ENCODE measurements around the gene EXOC3L4.

Gene EXOC3L4

DNA sequence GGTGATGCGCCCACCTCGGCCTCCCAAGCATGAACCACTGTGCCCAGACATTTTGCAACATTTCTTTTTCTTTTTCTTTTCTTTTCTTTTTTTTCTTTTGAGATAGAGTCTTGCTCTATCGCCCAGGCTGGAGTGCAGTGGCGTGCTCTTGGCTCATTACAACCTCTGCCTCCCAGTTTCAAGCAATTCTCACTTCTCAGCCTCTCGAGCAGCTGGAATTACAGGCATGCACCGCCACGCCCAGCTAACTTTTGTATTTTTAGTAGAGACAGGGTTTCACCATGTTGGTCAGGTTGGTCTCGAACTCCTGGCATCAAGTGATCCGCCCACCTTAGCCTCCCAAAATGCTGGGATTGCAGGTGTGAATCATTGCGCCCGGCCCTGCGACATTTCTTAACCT is 29.5 kb upstream of the EXOC3L4 start:
- H3K4me1 Mint-ChIP-seq = peaks cover 5% of the 10 kb centered on the region
- H3K36me3 Mint-ChIP-seq = no peaks in the 10 kb centered on the region
- no peak for ATAC-seq (ENCODE audit: low read depth)
- peaks cover 2% of the 10 kb centered on the region for H3K27me3 Mint-ChIP-seq
- H3K4me3 Mint-ChIP-seq = no peak overlapping the region
- H3K27ac Mint-ChIP-seq = no peak overlapping the region
- DNase-seq (ENCODE audit: low spot score in 2 of 2) = no peak
- H3K9me3 Mint-ChIP-seq = no peaks in the 10 kb centered on the region

GRCh38 chr14:103065861-103066260 is 28.7 kb upstream of the EXOC3L4 start:
- Mint-ChIP-seq H3K27ac (no peak overlapping the region), H3K27me3 (peaks cover 2% of the 10 kb centered on the region), H3K4me3 (no peak overlapping the region), H3K36me3 (no peaks in the 10 kb centered on the region), H3K4me1 (peaks cover 5% of the 10 kb centered on the region), H3K9me3 (no peaks in the 10 kb centered on the region)
- no peak for DNase-seq (ENCODE audit: low spot score in 2 of 2)
- no peak for ATAC-seq (ENCODE audit: low read depth)

DNA sequence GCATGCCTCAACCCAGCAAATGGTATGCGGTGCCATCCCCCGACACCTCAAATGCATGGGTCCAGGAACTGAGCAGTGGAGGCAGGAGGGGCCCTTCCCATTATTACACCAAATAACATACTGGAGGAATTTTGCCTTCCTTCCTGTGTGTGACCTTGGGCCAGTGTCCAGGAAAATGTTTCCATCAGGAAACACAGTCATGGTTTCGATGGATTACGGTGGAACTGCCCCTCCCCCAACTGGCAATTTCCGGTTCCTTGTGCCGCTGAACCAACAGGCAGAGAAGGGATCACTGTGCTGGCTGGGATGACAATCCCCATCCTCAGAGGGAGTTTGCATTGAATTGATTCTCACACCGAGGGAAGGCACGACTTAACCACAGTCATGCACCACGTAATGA is 28.1 kb upstream of the EXOC3L4 start:
- peaks cover 2% of the 10 kb centered on the region for H3K27me3 Mint-ChIP-seq
- H3K4me1 Mint-ChIP-seq = peaks cover 5% of the 10 kb centered on the region
- no peak for DNase-seq (ENCODE audit: low spot score in 2 of 2)
- no peaks in the 10 kb centered on the region for H3K9me3 Mint-ChIP-seq
- H3K4me3 Mint-ChIP-seq = no peak overlapping the region
- no peak overlapping the region for H3K27ac Mint-ChIP-seq
- ATAC-seq (ENCODE audit: low read depth) = no peak
- H3K36me3 Mint-ChIP-seq = no peaks in the 10 kb centered on the region

- Mint-ChIP-seq H3K27ac (no peak overlapping the region), H3K27me3 (peaks cover 2% of the 10 kb centered on the region), H3K4me1 (peaks cover 3% of the 10 kb centered on the region), H3K9me3 (no peaks in the 10 kb centered on the region), H3K4me3 (no peak overlapping the region), H3K36me3 (no peaks in the 10 kb centered on the region)
- ATAC-seq (ENCODE audit: low read depth) = no peak
- DNase-seq (ENCODE audit: low spot score in 2 of 2) = no peak
These were observed 27.1 kb upstream of the EXOC3L4 start for GRCh38 chr14:103067231-103067954.

DNA sequence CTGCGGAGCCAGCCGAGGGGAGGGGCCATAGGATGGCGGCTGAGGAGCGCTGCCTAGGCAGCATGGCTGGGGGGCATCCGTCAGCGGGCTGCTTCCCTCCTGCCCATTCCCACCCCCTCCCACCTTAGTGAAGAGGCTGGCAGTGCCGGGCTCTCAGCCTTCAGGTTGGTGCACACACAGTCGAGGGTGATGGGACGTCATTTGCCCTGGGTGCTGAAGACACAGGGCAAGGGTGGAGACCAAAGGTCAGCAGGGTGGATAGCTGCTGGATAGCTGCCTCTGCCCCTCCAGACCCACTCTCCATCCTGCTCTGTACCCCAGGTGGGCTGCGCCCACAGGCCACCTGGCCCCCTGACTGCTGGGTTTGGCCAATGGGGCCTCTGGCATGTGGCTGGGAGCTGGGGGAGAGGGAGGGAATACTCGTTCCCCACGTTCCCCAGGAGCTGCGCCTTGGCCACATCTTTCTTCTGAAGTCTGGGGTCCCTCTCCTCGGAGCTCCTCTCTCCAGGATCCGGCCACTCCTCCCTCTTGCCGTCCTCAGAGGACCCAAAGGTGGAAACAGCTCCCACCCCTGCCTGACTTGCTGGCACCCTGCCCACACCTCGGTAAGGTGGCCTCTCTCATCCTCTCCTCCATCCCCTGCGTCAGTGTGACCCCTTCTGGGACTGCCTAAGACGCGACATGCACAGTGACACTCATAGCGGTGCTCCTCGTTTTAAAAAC is 26.0 kb upstream of the EXOC3L4 start:
- Mint-ChIP-seq H3K36me3 (no peaks in the 10 kb centered on the region), H3K27me3 (peaks cover 2% of the 10 kb centered on the region), H3K9me3 (no peaks in the 10 kb centered on the region), H3K4me3 (no peak overlapping the region), H3K4me1 (peaks cover 3% of the 10 kb centered on the region), H3K27ac (no peak overlapping the region)
- DNase-seq (ENCODE audit: low spot score in 2 of 2) (no peak), ATAC-seq (ENCODE audit: low read depth) (no peak)

DNA sequence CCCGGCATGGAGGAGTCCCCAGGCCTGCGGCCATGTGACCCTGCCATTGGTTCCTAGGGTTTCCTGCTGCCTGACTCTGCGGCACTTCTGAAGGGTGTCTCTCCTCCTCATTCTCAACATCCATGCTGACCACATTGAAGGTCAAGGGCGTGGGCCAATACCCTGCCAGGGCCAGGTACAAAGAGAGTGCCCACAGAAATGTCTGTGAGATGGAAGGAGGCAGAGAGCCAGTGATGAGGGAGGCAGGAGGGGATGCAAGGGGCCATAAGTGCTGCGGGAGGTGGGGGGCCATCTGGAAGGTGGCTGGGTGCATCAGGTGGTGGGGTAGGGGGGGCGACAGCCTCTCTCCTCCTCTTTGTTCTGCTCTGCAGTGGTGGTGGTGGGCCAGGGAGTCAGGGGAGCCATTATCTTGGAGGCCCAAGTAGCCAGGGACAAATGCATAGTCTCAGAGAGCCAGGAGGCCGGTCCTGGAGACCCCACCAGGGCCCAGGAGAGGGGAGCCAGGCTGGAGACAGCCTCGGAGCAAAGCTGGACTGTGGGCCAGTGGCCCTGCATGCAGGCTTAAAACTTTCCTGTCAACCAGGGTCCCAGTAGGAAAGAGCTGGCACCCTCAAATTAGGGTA is 24.2 kb upstream of the EXOC3L4 start:
- H3K27me3 Mint-ChIP-seq = peaks cover 2% of the 10 kb centered on the region
- DNase-seq (ENCODE audit: low spot score in 2 of 2) (no peak), ATAC-seq (ENCODE audit: low read depth) (no peak)
- H3K9me3 Mint-ChIP-seq = no peaks in the 10 kb centered on the region
- H3K4me3 Mint-ChIP-seq = no peak overlapping the region
- no peaks in the 10 kb centered on the region for H3K36me3 Mint-ChIP-seq
- peaks cover 3% of the 10 kb centered on the region for H3K4me1 Mint-ChIP-seq
- H3K27ac Mint-ChIP-seq = no peak overlapping the region

- Mint-ChIP-seq H3K9me3 (no peaks in the 10 kb centered on the region), H3K4me3 (no peak overlapping the region), H3K27me3 (peaks cover 2% of the 10 kb centered on the region), H3K36me3 (no peaks in the 10 kb centered on the region), H3K4me1 (peaks cover 3% of the 10 kb centered on the region), H3K27ac (no peak overlapping the region)
- ATAC-seq (ENCODE audit: low read depth) = no peak
- DNase-seq (ENCODE audit: low spot score in 2 of 2) = no peak
These were observed 23.5 kb upstream of the EXOC3L4 start for GRCh38 chr14:103070971-103071542.

GRCh38 chr14:103071544-103072251 is 22.8 kb upstream of the EXOC3L4 start:
- DNase-seq (ENCODE audit: low spot score in 2 of 2) = no peak
- Mint-ChIP-seq H3K27ac (no peak overlapping the region), H3K4me3 (no peak overlapping the region), H3K36me3 (no peaks in the 10 kb centered on the region), H3K27me3 (peaks cover 2% of the 10 kb centered on the region), H3K9me3 (no peaks in the 10 kb centered on the region), H3K4me1 (peaks cover 3% of the 10 kb centered on the region)
- no peak for ATAC-seq (ENCODE audit: low read depth)

DNA sequence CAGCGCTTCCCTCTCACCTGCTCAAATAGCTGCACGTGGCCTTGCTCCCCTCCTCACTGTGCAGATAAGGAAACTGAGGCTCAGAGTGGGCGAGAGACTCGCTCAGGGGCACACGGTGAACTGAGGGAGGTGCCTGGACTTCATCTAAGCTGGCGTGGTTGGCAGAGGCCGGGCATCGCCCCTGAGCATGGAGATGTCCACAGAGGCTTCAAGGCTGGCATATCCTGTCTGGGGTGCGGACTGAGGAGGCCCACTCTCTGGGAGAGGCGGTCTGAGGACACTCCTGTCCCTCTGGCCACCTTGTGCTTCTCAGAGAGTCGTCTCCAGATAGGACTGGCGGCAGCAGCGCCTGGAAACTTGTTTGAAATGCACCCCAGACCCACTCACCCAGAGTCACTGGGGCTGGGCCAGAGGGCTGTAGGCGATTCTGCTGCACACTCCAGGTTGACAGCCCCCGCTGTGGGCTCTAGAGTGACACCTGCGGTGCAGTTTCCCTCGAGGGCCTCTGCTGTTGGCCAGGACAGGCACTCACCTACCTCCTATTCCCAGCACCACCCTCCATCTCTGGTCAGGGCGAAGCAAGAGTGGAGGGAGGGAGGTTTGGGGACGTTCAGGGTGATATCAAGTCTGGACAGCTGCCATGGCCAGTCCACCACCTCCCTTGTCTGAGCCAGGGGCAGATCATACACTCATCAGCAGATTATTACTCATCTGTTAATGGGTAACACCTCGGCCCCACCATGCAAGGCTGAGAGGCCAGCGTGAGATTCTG is 21.7 kb upstream of the EXOC3L4 start:
- no peak overlapping the region for H3K4me3 Mint-ChIP-seq
- H3K9me3 Mint-ChIP-seq = no peaks in the 10 kb centered on the region
- peaks cover 2% of the 10 kb centered on the region for H3K27me3 Mint-ChIP-seq
- H3K27ac Mint-ChIP-seq = no peak overlapping the region
- DNase-seq (ENCODE audit: low spot score in 2 of 2) (no peak), ATAC-seq (ENCODE audit: low read depth) (no peak)
- H3K4me1 Mint-ChIP-seq = peaks cover 3% of the 10 kb centered on the region
- no peaks in the 10 kb centered on the region for H3K36me3 Mint-ChIP-seq

- ATAC-seq (ENCODE audit: low read depth) = no peak
- Mint-ChIP-seq H3K27me3 (peaks cover 2% of the 10 kb centered on the region), H3K4me1 (peaks cover 3% of the 10 kb centered on the region), H3K36me3 (no peaks in the 10 kb centered on the region), H3K27ac (no peak overlapping the region), H3K9me3 (no peaks in the 10 kb centered on the region), H3K4me3 (no peak overlapping the region)
- no peak for DNase-seq (ENCODE audit: low spot score in 2 of 2)
These were observed 21.1 kb upstream of the EXOC3L4 start for GRCh38 chr14:103073367-103073875.

DNA sequence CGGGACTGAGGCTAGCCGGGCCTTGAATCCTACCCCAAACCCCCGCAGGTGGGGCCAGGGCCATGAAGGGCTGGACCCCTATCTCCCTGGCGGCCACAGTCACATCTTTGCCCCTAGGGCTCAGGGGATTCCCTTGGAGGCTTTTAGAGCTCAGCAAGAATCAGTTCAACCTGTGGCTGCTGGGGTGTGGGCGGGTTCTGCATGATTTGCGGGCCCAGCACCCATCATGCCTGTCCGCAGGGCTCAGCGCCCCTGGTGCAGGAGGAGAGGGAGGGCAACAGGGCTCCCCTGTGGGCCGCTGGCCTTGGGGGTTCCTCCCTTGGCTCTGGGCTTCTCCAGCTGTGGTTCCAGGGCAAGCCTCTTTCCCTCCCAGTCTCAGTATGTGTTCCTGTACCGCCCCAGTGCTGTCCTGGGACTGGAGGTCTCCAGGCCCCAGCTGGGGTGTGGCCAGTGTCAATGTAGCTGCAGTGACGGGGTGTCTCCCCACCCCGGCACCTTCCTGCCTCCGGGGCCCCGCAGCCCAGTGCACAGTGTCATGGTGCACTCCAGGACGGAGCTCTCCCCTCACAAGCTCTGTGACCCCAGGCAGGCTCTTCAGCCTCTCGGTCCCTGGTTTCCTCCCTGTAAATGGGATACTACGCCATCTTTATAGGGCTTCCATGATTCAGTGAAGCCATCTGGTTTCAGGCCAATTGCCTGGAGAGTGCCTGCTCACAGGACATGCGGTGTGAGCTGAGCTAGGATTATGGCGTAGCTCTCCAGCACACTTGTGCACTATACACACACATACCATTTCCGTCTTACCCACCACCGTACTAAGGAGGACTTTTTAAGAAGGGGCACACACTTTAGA is 20.4 kb upstream of the EXOC3L4 start:
- H3K27ac Mint-ChIP-seq = no peak overlapping the region
- H3K36me3 Mint-ChIP-seq = no peaks in the 10 kb centered on the region
- no peak overlapping the region for H3K4me3 Mint-ChIP-seq
- peaks cover 3% of the 10 kb centered on the region for H3K4me1 Mint-ChIP-seq
- H3K9me3 Mint-ChIP-seq = no peaks in the 10 kb centered on the region
- no peak for DNase-seq (ENCODE audit: low spot score in 2 of 2)
- no peak for ATAC-seq (ENCODE audit: low read depth)
- peaks cover 2% of the 10 kb centered on the region for H3K27me3 Mint-ChIP-seq

- Mint-ChIP-seq H3K4me3 (peak overlapping the region; percentile 59), H3K27me3 (no peaks in the 10 kb centered on the region), H3K4me1 (peaks cover 3% of the 10 kb centered on the region), H3K27ac (no peak overlapping the region), H3K9me3 (no peaks in the 10 kb centered on the region), H3K36me3 (no peaks in the 10 kb centered on the region)
- ATAC-seq (ENCODE audit: low read depth) (peak; percentile 19), DNase-seq (ENCODE audit: low spot score in 2 of 2) (no peak)
These were observed 19.7 kb upstream of the EXOC3L4 start for GRCh38 chr14:103074729-103075367.
